ENCODE measurements around the gene CCNY. TPM values are rescaled to one million over a fixed set of nuclear protein-coding genes. Genes with fewer than 3 reads are reported as not detected.

CCNY gene
- total RNA-seq, 3 donors from 2014 or later = 28.7 to 41.0 (median 36.1) TPM

DNA sequence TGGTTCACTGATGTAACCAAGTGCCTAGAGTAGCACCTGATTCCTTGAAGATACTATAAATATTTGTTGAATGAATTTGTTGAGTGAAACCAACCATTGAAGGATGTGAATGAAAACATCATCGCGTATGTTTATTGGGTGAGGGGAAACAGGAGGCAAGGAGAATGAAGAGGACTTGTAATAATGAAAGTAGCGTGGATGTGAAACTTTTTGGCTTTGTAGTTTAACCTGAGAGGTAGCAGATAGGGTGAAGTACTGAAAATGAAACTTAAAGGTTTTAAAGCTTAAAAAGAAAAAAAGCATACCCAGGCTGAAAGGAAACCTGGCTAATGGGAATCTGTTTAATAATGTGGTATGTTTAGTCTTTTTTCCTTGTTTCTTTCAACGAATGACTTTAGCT is 5.2 kb downstream of the CCNY start:
- Histone ChIP-seq H3K9me3 (no peaks in the 10 kb centered on the region), H3K36me3 (no peaks in the 10 kb centered on the region), H3K4me3 (no peak overlapping the region), H3K27me3 (no peaks in the 10 kb centered on the region), H3K4me1 (peaks cover 0 to 5% of the 10 kb centered on the region in 2 donors), H3K27ac (no peak overlapping the region)
- intact Hi-C loops (cut with DNase I; ENCODE audit: low total_unique reads) = no loop called here
- DNase-seq (ENCODE audit: low spot score in 2 of 2) = no peak
- no peak for TF ChIP-seq CTCF (IDR thresholded peaks at IDR 0.05)
- TF ChIP-seq POLR2AphosphoS5 (IDR thresholded peaks at IDR 0.05) = no peak
- TF ChIP-seq POLR2A (IDR thresholded peaks at IDR 0.05) = no peak

DNA sequence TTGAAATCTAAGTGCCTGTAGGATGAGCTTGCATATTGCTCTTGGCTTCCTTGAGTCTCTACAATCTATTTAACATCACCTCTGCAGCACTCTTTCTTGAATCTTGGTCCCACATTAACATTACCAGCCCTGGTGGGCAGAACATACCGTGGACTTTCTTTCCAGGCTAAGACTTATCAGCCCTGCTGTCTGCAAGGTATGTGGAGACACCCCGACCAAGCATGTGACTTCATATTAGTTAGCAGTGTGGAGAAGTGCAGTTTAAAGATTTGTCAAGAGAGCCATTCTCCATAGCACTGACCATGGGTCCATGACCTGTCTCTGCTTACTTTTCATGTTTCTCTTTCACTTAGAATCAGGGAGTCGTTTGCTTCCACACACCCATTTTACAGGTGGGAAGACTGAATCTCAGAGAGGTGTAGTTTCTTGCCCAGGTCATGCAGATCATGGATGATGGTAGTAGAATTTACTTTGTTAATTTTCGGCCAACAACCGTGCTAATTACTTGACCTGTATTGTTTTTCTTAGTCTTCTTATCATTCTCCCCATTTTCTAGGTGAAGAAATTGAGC is 6.0 kb downstream of the CCNY start:
- Histone ChIP-seq H3K27me3 (no peaks in the 10 kb centered on the region), H3K36me3 (no peaks in the 10 kb centered on the region), H3K9me3 (no peaks in the 10 kb centered on the region), H3K4me3 (no peak overlapping the region), H3K4me1 (peaks cover 0 to 5% of the 10 kb centered on the region in 2 donors), H3K27ac (no peak overlapping the region)
- TF ChIP-seq POLR2AphosphoS5 (IDR thresholded peaks at IDR 0.05) = no peak
- TF ChIP-seq POLR2A (IDR thresholded peaks at IDR 0.05) = no peak
- TF ChIP-seq CTCF (IDR thresholded peaks at IDR 0.05) = no peak
- no peak for DNase-seq (ENCODE audit: low spot score in 2 of 2)
- intact Hi-C loops (cut with DNase I; ENCODE audit: low total_unique reads) = no loop called here

GRCh38 chr10:35343739-35344138 is 7.4 kb downstream of the CCNY start:
- H3K27me3 ChIP-seq = no peaks in the 10 kb centered on the region
- no peaks in the 10 kb centered on the region for H3K4me1 ChIP-seq
- intact Hi-C loops (cut with DNase I; ENCODE audit: low total_unique reads) = no loop called here
- no peaks in the 10 kb centered on the region for H3K36me3 ChIP-seq
- no peaks in the 10 kb centered on the region for H3K9me3 ChIP-seq
- H3K4me3 ChIP-seq = no peak overlapping the region
- no peak overlapping the region for H3K27ac ChIP-seq
- TF ChIP-seq POLR2A (IDR thresholded peaks at IDR 0.05) = no peak
- TF ChIP-seq CTCF (IDR thresholded peaks at IDR 0.05) = no peak
- TF ChIP-seq POLR2AphosphoS5 (IDR thresholded peaks at IDR 0.05) = no peak
- no peak for DNase-seq (ENCODE audit: low spot score in 2 of 2)

DNA sequence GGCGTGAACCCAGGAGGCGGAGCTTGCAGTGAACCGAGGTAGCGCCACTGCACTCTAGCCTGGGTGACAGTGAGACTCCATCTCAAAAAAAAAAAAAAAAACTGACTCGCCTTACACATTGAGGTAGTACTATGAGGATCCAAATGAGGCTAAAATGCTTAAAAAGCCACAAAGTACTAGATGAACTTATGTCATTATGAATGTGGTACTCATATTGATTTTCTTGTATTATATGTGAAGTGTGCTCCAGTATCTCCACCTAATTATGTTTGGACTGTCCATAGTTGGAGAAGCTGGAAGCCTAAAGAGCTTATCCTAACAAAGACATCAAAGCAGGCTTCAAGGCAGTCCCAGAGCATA is 9.1 kb downstream of the CCNY start:
- intact Hi-C loops (cut with DNase I; ENCODE audit: low total_unique reads) = no loop called here

GRCh38 chr10:35346248-35346647 is 9.9 kb downstream of the CCNY start:
- H3K27ac ChIP-seq = no peak overlapping the region
- H3K4me3 ChIP-seq = no peak overlapping the region
- no peak for DNase-seq (ENCODE audit: low spot score in 2 of 2)
- TF ChIP-seq CTCF (IDR thresholded peaks at IDR 0.05) (no peak), POLR2A (IDR thresholded peaks at IDR 0.05) (no peak), POLR2AphosphoS5 (IDR thresholded peaks at IDR 0.05) (no peak)
- H3K9me3 ChIP-seq = no peaks in the 10 kb centered on the region
- intact Hi-C loops (cut with DNase I; ENCODE audit: low total_unique reads) = no loop called here
- no peaks in the 10 kb centered on the region for H3K27me3 ChIP-seq
- H3K4me1 ChIP-seq = no peaks in the 10 kb centered on the region
- H3K36me3 ChIP-seq = no peaks in the 10 kb centered on the region

More for the DNA sequence above, 9.1 kb downstream of the CCNY start:
- no peak overlapping the region for H3K27ac ChIP-seq
- no peaks in the 10 kb centered on the region for H3K4me1 ChIP-seq
- no peaks in the 10 kb centered on the region for H3K9me3 ChIP-seq
- DNase-seq (ENCODE audit: low spot score in 2 of 2) = no peak
- H3K36me3 ChIP-seq = no peaks in the 10 kb centered on the region
- no peak for TF ChIP-seq POLR2AphosphoS5 (IDR thresholded peaks at IDR 0.05)
- no peak for TF ChIP-seq POLR2A (IDR thresholded peaks at IDR 0.05)
- no peak for TF ChIP-seq CTCF (IDR thresholded peaks at IDR 0.05)
- H3K27me3 ChIP-seq = no peaks in the 10 kb centered on the region
- H3K4me3 ChIP-seq = no peak overlapping the region
